Breast epithelium (tissue), 4 donors: ENCODE data around the gene AEBP1. TPM values are rescaled to one million over a fixed set of nuclear protein-coding genes. Genes with fewer than 3 reads are reported as not detected.

Experiments used
- DNase-seq, 2 donors: peaks; one replicate each; pipeline ENCODE4 v3.0.0-alpha.2; 2019; ENCODE audit warnings: low spot score in 2 of 2
- H3K27ac ChIP-seq, 2 donors: fragments of 200-600 bp; sonication (generic) in 1 of 2; one replicate each; pipeline ENCODE4 v1.5.1; 2016 to 2019; ENCODE audit warnings: mild to moderate bottlenecking in 1 of 2
- H3K27me3 ChIP-seq, 2 donors: fragments of 200-600 bp; sonication (generic) in 1 of 2; one replicate each; pipeline versions ENCODE4 v1.5.1 to v1.6.0; 2017 to 2019; ENCODE audit warnings: control low read depth in 1 of 2, mild to moderate bottlenecking in 1 of 2
- H3K36me3 ChIP-seq: fragments of 200-600 bp; one replicate; pipeline ENCODE4 v1.5.1; 2019
- H3K4me1 ChIP-seq, 2 donors: fragments of 200-600 bp; sonication (generic); one replicate each; pipeline ENCODE4 v1.5.1; 2016 to 2019; ENCODE audit warnings: control low read depth in 1 of 2
- H3K4me3 ChIP-seq, 3 donors: fragments of 200-600 bp; sonication (generic); 1 replicate in 2 of 3; 2 replicates in 1 of 3; pipeline ENCODE4 v1.5.1; 2016 to 2019; ENCODE audit warnings: mild to moderate bottlenecking in 3 of 3, moderate library complexity in 2 of 3
- H3K9me3 ChIP-seq, 2 donors: fragments of 200-600 bp; sonication (generic) in 1 of 2; one replicate each; pipeline ENCODE4 v1.5.1; 2016 to 2019; ENCODE audit warnings: control low read depth in 1 of 2
- CTCF ChIP-seq, 3 donors: fragments of 450-650 bp; IDR thresholded peaks; one replicate each; pipeline ENCODE4 v1.5.1; 2016 to 2017; ENCODE audit warnings: antibody characterized with exemption in 3 of 3, mild to moderate bottlenecking in 3 of 3, moderate library complexity in 3 of 3
- POLR2A ChIP-seq: fragments of 450-650 bp; IDR thresholded peaks from one replicate; pipeline ENCODE4 v1.6.1; 2016; ENCODE audit warnings: antibody characterized with exemption, mild to moderate bottlenecking, moderate library complexity
- POLR2AphosphoS5 ChIP-seq, 3 donors: sonication (generic); formaldehyde crosslinking; IDR thresholded peaks; one replicate each; pipeline ENCODE4 v1.6.1; 2017; ENCODE audit warnings: antibody characterized with exemption in 3 of 3
- intact Hi-C: fragments of 100-400 bp; cut with DNase I; formaldehyde crosslinking; loops from one replicate; pipeline ENCODE4 v1.15.1; 2023; ENCODE audit warnings: low total_unique reads
- total RNA-seq, 3 donors: library from RNA; depleted of rRNA; stranded (reverse); fragments of >200 nt; gene quantifications; one replicate each; pipeline ENCODE4 v1.1.0, GENCODE V29; 2016

Gene AEBP1
- total RNA-seq, 3 donors from 2014 or later: 85.6 to 300 (median 145) TPM

GRCh38 chr7:44112997-44113763 lies 9.0 kb downstream of the AEBP1 start:
- no peak for DNase-seq
- Histone ChIP-seq H3K27me3 (no peaks in the 10 kb centered on the region), H3K4me3 (no peak overlapping the region), H3K36me3 (no peaks in the 10 kb centered on the region), H3K4me1 (no peaks in the 10 kb centered on the region), H3K9me3 (no peaks in the 10 kb centered on the region), H3K27ac (no peak overlapping the region)
- TF ChIP-seq POLR2A: no peak
- no peak for TF ChIP-seq POLR2AphosphoS5 (IDR thresholded peaks at IDR 0.05)
- TF ChIP-seq CTCF (IDR thresholded peaks at IDR 0.05): no peak
- intact Hi-C loops: no loop called here

GRCh38 chr7:44113764-44114354 lies 9.7 kb downstream of the AEBP1 start:
- Histone ChIP-seq H3K27me3 (no peaks in the 10 kb centered on the region), H3K4me1 (no peaks in the 10 kb centered on the region), H3K4me3 (no peak overlapping the region), H3K27ac (no peak overlapping the region), H3K9me3 (no peaks in the 10 kb centered on the region), H3K36me3 (no peaks in the 10 kb centered on the region)
- no peak for DNase-seq
- intact Hi-C loops: no loop called here
- TF ChIP-seq POLR2A: no peak
- TF ChIP-seq CTCF (IDR thresholded peaks at IDR 0.05): no peak
- TF ChIP-seq POLR2AphosphoS5 (IDR thresholded peaks at IDR 0.05): no peak

GRCh38 chr7:44114586-44115310 lies 10.6 kb downstream of the AEBP1 start:
- DNase-seq: no peak
- no peaks in the 10 kb centered on the region for H3K4me1 ChIP-seq
- intact Hi-C loops: no loop called here
- no peaks in the 10 kb centered on the region for H3K36me3 ChIP-seq
- H3K27ac ChIP-seq: no peak overlapping the region
- no peak overlapping the region for H3K4me3 ChIP-seq
- no peaks in the 10 kb centered on the region for H3K27me3 ChIP-seq
- no peaks in the 10 kb centered on the region for H3K9me3 ChIP-seq
- TF ChIP-seq POLR2AphosphoS5 (IDR thresholded peaks at IDR 0.05): no peak
- TF ChIP-seq POLR2A: no peak
- TF ChIP-seq CTCF (IDR thresholded peaks at IDR 0.05): no peak

GRCh38 chr7:44116087-44116788 lies 12.1 kb downstream of the AEBP1 start:
- H3K36me3 ChIP-seq: no peaks in the 10 kb centered on the region
- TF ChIP-seq POLR2AphosphoS5 (IDR thresholded peaks at IDR 0.05): no peak
- TF ChIP-seq CTCF (IDR thresholded peaks at IDR 0.05): no peak
- TF ChIP-seq POLR2A: no peak
- DNase-seq: no peak
- intact Hi-C loops: no loop called here
- no peaks in the 10 kb centered on the region for H3K27me3 ChIP-seq
- no peaks in the 10 kb centered on the region for H3K4me1 ChIP-seq
- H3K27ac ChIP-seq: no peak overlapping the region
- no peak overlapping the region for H3K4me3 ChIP-seq
- H3K9me3 ChIP-seq: no peaks in the 10 kb centered on the region
